ENCODE measurements around the gene C1orf159.
"Not testable (repeated sequence)": the region's sequence is repeated elsewhere in the genome, so short reads cannot be mapped to it uniquely, and the experiment has no call there.

Gene C1orf159

GRCh38 chr1:1066403-1067283, 49.2 kb downstream of the C1orf159 start:
- DNase-seq (ENCODE audit: low spot score): no peak

GRCh38 chr1:1065940-1066304, 50.0 kb downstream of the C1orf159 start:
- not testable (repeated sequence) for DNase-seq (ENCODE audit: low spot score)

GRCh38 chr1:1065265-1065939, 50.5 kb downstream of the C1orf159 start:
- DNase-seq (ENCODE audit: low spot score): no peak

- peak; percentile 88 for DNase-seq (ENCODE audit: low spot score)
These were observed 51.7 kb downstream of the C1orf159 start for GRCh38 chr1:1063945-1064831.

GRCh38 chr1:1063261-1063944, 52.5 kb downstream of the C1orf159 start:
- DNase-seq (ENCODE audit: low spot score): no peak

- DNase-seq (ENCODE audit: low spot score): no peak
These were observed 53.3 kb downstream of the C1orf159 start for GRCh38 chr1:1062348-1063163.

- no peak for DNase-seq (ENCODE audit: low spot score)
These were observed 54.1 kb downstream of the C1orf159 start for GRCh38 chr1:1061682-1062345.

- DNase-seq (ENCODE audit: low spot score): no peak
These were observed 55.4 kb downstream of the C1orf159 start for GRCh38 chr1:1060281-1061000.

GRCh38 chr1:1059494-1060280, 56.2 kb downstream of the C1orf159 start:
- DNase-seq (ENCODE audit: low spot score): peak; percentile 92

- DNase-seq (ENCODE audit: low spot score): peak; percentile 61
These were observed 56.9 kb downstream of the C1orf159 start for GRCh38 chr1:1058921-1059493.

GRCh38 chr1:1058088-1058905, 57.6 kb downstream of the C1orf159 start:
- DNase-seq (ENCODE audit: low spot score): no peak

- DNase-seq (ENCODE audit: low spot score): not testable (repeated sequence)
These were observed 58.2 kb downstream of the C1orf159 start for GRCh38 chr1:1057769-1058087.

- no peak for DNase-seq (ENCODE audit: low spot score)
These were observed 59.8 kb downstream of the C1orf159 start for GRCh38 chr1:1055841-1056736.

- no peak for DNase-seq (ENCODE audit: low spot score)
These were observed 60.9 kb downstream of the C1orf159 start for GRCh38 chr1:1054971-1055370.

GRCh38 chr1:1054099-1054700, 61.7 kb downstream of the C1orf159 start:
- DNase-seq (ENCODE audit: low spot score): no peak

GRCh38 chr1:1053682-1054081, 62.2 kb downstream of the C1orf159 start:
- no peak for DNase-seq (ENCODE audit: low spot score)
